Progenitor cell of endocrine pancreas (in vitro differentiated cells): ENCODE data around the gene PDE6C. TPM values are rescaled to one million over a fixed set of nuclear protein-coding genes. Genes with fewer than 3 reads are reported as not detected.

Experiments
- DNase-seq: peaks from one replicate; pipeline ENCODE4 v3.0.0; 2021; ENCODE audit warnings: low spot score; ENCODE audit not compliant: unreplicated experiment
- H3K27ac Mint-ChIP-seq: 2 replicates; pipeline ENCODE4 v1.8.0; 2021; ENCODE audit warnings: mild to moderate bottlenecking, moderate library complexity, mixed read lengths
- H3K27me3 Mint-ChIP-seq: 2 replicates; pipeline ENCODE4 v1.8.0; 2021; ENCODE audit warnings: mixed read lengths
- H3K36me3 Mint-ChIP-seq: 2 replicates; pipeline ENCODE4 v1.8.0; 2022; ENCODE audit warnings: mixed read lengths; ENCODE audit not compliant: insufficient read depth
- H3K4me1 Mint-ChIP-seq: 2 replicates; pipeline ENCODE4 v1.8.0; 2021; ENCODE audit warnings: low read depth, mixed read lengths
- H3K4me3 Mint-ChIP-seq: 2 replicates; pipeline ENCODE4 v1.8.0; 2021; ENCODE audit warnings: low read depth, mild to moderate bottlenecking, moderate library complexity, mixed read lengths
- H3K9me3 Mint-ChIP-seq: 2 replicates; pipeline ENCODE4 v1.8.0; 2021; ENCODE audit warnings: low read depth, mixed read lengths
- CTCF ChIP-seq: fragments of 200-600 bp; sonication (generic); IDR thresholded peaks from one replicate; pipeline ENCODE4 v1.5.0; 2021; ENCODE audit warnings: antibody characterized with exemption, mild to moderate bottlenecking; ENCODE audit not compliant: unreplicated experiment
- total RNA-seq: library from RNA; stranded (reverse); gene quantifications from 2 replicates; pipeline ENCODE4 v1.2.1, GENCODE V29; 2021

Gene PDE6C
- total RNA-seq, 1 donor from 2014 or later: not detected

DNA sequence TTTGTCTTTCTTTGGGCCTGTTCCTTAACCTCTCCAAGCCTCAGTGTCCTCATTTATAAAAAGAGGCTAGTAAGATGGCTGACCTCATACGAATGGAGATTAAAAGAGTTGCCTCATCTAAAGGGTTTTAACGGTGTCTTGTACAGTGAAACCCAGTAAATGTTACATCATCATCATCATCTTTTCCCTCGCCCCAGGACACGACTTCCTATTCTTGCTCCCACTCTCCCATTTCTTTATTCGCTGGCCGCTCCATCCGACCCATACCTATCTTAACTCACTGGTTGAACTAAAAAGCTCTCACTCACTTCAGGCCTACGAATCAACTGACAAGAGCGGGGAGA is 89.5 kb downstream of the PDE6C start:
- H3K9me3 Mint-ChIP-seq: no peaks in the 10 kb centered on the region
- H3K4me3 Mint-ChIP-seq: no peak overlapping the region
- H3K27ac Mint-ChIP-seq: no peak overlapping the region
- no peak for TF ChIP-seq CTCF
- no peaks in the 10 kb centered on the region for H3K27me3 Mint-ChIP-seq
- no peak for DNase-seq
- peaks cover 5% of the 10 kb centered on the region for H3K36me3 Mint-ChIP-seq
- H3K4me1 Mint-ChIP-seq: peaks cover 2% of the 10 kb centered on the region

- peaks cover 2% of the 10 kb centered on the region for H3K36me3 Mint-ChIP-seq
- H3K27me3 Mint-ChIP-seq: no peaks in the 10 kb centered on the region
Observed at GRCh38 chr10:93702210-93703001, 90.1 kb downstream of the PDE6C start, which contains the start of gene FRA10AC1. Gene FRA10AC1 (minus strand): TSS chr10:93702592. CDS start chr10:93700106, 2,486 bp downstream.

GRCh38 chr10:93703066-93703465 is 90.7 kb downstream of the PDE6C start:
- no peak for DNase-seq
- TF ChIP-seq CTCF: no peak

More at GRCh38 chr10:93702210-93703001, 90.1 kb downstream of the PDE6C start, which contains the start of gene FRA10AC1:
- DNase-seq: peak; percentile 91
- TF ChIP-seq CTCF: peak; percentile 64
- Mint-ChIP-seq H3K9me3 (no peaks in the 10 kb centered on the region), H3K4me3 (no peak within 1 kb of the TSS), H3K27ac (no peak within 1 kb of the TSS), H3K4me1 (peaks cover 2% of the 10 kb centered on the region)

DNA sequence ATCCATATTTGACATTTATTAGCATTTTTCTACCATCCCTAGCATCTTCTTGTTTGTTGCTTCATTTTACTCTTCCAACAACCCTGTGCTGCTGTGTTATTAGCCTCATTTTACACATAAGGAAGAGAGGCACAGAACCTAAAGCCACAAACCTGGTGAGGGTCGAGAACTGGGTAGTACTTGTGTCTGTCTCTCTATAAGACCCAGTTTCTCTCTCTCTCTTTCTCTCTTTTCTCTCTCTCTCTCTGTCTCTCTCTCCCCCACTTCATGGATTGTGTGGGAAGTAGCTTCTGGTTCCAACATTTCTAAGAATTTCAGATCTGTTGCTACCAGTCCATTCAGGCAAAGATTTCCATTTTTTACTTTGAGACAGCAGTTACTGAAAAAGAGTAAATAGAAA is 91.5 kb downstream of the PDE6C start:
- Mint-ChIP-seq H3K4me3 (no peak overlapping the region), H3K4me1 (peaks cover 2% of the 10 kb centered on the region), H3K36me3 (no peaks in the 10 kb centered on the region), H3K27me3 (peaks cover 3% of the 10 kb centered on the region), H3K27ac (no peak overlapping the region), H3K9me3 (no peaks in the 10 kb centered on the region)
- TF ChIP-seq CTCF: no peak
- no peak for DNase-seq

More at GRCh38 chr10:93703066-93703465, 90.7 kb downstream of the PDE6C start:
- H3K27ac Mint-ChIP-seq: no peak overlapping the region
- no peaks in the 10 kb centered on the region for H3K9me3 Mint-ChIP-seq
- no peaks in the 10 kb centered on the region for H3K36me3 Mint-ChIP-seq
- H3K4me1 Mint-ChIP-seq: peaks cover 2% of the 10 kb centered on the region
- H3K27me3 Mint-ChIP-seq: peaks cover 3% of the 10 kb centered on the region
- no peak overlapping the region for H3K4me3 Mint-ChIP-seq

GRCh38 chr10:93704451-93704850 is 92.1 kb downstream of the PDE6C start:
- Mint-ChIP-seq H3K9me3 (no peaks in the 10 kb centered on the region), H3K36me3 (no peaks in the 10 kb centered on the region), H3K4me3 (no peak overlapping the region), H3K27ac (no peak overlapping the region), H3K4me1 (peaks cover 2% of the 10 kb centered on the region), H3K27me3 (peaks cover 3% of the 10 kb centered on the region)
- no peak for DNase-seq
- TF ChIP-seq CTCF: no peak
